ENCODE measurements around the gene DBI.

Gene DBI

GRCh38 chr2:119359774-119360173 is 7.0 kb upstream of the DBI start:
- no peak for TF ChIP-seq TAF1 (IDR thresholded peaks at IDR 0.05; ENCODE audit: low read depth)

GRCh38 chr2:119360423-119360966 is 6.3 kb upstream of the DBI start:
- TF ChIP-seq NFIC (IDR thresholded peaks at IDR 0.05), result no peak
- no peak for TF ChIP-seq ZBTB7A (IDR thresholded peaks at IDR 0.05; ENCODE audit: low read depth)
- TF ChIP-seq RAD21 (IDR thresholded peaks at IDR 0.05; ENCODE audit: low read depth), result no peak
- no peak for TF ChIP-seq REST (IDR thresholded peaks at IDR 0.05; ENCODE audit: low read depth)
- TF ChIP-seq FOXM1 (IDR thresholded peaks at IDR 0.05; ENCODE audit: borderline replicate concordance, low read depth), result no peak
- TF ChIP-seq TCF12 (IDR thresholded peaks at IDR 0.05; ENCODE audit: low read depth), result no peak
- TF ChIP-seq MAX (IDR thresholded peaks at IDR 0.05), result no peak

GRCh38 chr2:119364798-119365197 is 2.0 kb upstream of the DBI start:
- TF ChIP-seq NFIC (IDR thresholded peaks at IDR 0.05), result no peak
- TF ChIP-seq CEBPB (IDR thresholded peaks at IDR 0.05), result no peak
- no peak for TF ChIP-seq TAF1 (IDR thresholded peaks at IDR 0.05; ENCODE audit: low read depth)
- TF ChIP-seq TEAD4 (IDR thresholded peaks at IDR 0.05), result no peak
- TF ChIP-seq EP300 (IDR thresholded peaks at IDR 0.05; ENCODE audit: borderline replicate concordance), result no peak
- no peak for TF ChIP-seq EGR1 (IDR thresholded peaks at IDR 0.05)
- no peak for TF ChIP-seq MAX (IDR thresholded peaks at IDR 0.05)
- no peak for TF ChIP-seq FOXM1 (IDR thresholded peaks at IDR 0.05; ENCODE audit: borderline replicate concordance, low read depth)
- no peak for TF ChIP-seq REST (IDR thresholded peaks at IDR 0.05; ENCODE audit: low read depth)

- TF ChIP-seq YY1 (IDR thresholded peaks at IDR 0.05; ENCODE audit: low read depth) (no peak), EP300 (IDR thresholded peaks at IDR 0.05; ENCODE audit: borderline replicate concordance) (no peak)
These were observed 1.3 kb upstream of the DBI start for GRCh38 chr2:119365436-119365835.

- no peak for TF ChIP-seq RAD21 (IDR thresholded peaks at IDR 0.05; ENCODE audit: low read depth)
- no peak for TF ChIP-seq USF1 (IDR thresholded peaks at IDR 0.05)
- TF ChIP-seq FOXM1 (IDR thresholded peaks at IDR 0.05; ENCODE audit: borderline replicate concordance, low read depth), result no peak
- TF ChIP-seq ZBTB7A (IDR thresholded peaks at IDR 0.05; ENCODE audit: low read depth), result peak; percentile 47; the same call in 1 of the 2 replicates
- no peak for TF ChIP-seq EP300 (IDR thresholded peaks at IDR 0.05; ENCODE audit: borderline replicate concordance)
- TF ChIP-seq MAX (IDR thresholded peaks at IDR 0.05), result no peak
- TF ChIP-seq YY1 (IDR thresholded peaks at IDR 0.05; ENCODE audit: low read depth), result peak; percentile 31; the same call in 1 of the 2 replicates
- TF ChIP-seq TAF1 (IDR thresholded peaks at IDR 0.05; ENCODE audit: low read depth), result no peak
These were observed 572 bp upstream of the DBI start for GRCh38 chr2:119366161-119366648.

GRCh38 chr2:119367472-119368099 is 809 bp downstream of the DBI start:
- TF ChIP-seq RAD21 (IDR thresholded peaks at IDR 0.05; ENCODE audit: low read depth) (no peak), EP300 (IDR thresholded peaks at IDR 0.05; ENCODE audit: borderline replicate concordance) (no peak), USF1 (IDR thresholded peaks at IDR 0.05) (no peak), CEBPB (IDR thresholded peaks at IDR 0.05) (no peak), REST (IDR thresholded peaks at IDR 0.05; ENCODE audit: low read depth) (no peak), ZBTB7A (IDR thresholded peaks at IDR 0.05; ENCODE audit: low read depth) (peak; percentile 57; the same call in 1 of the 2 replicates), TAF1 (IDR thresholded peaks at IDR 0.05; ENCODE audit: low read depth) (no peak)
